Sciatic nerve (tissue), 2 donors: ENCODE results near the gene FANCC. TPM values are rescaled to one million over a fixed set of nuclear protein-coding genes. Genes with fewer than 3 reads are reported as not detected.

Experiments
- ATAC-seq: fragments of 200-7000 bp; cut with Tn5 transposase; one replicate; pipeline ENCODE4 v1.9.1; 2020; ENCODE audit warnings: mild to moderate bottlenecking, moderate library complexity
- DNase-seq: peaks from one replicate; pipeline ENCODE4 v3.0.0-alpha.2; 2020; ENCODE audit warnings: low spot score
- intact Hi-C: fragments of 100-400 bp; cut with DNase I; formaldehyde crosslinking; loops from one replicate; pipeline ENCODE4 v1.14.2; 2022
- total RNA-seq: library from RNA; stranded (reverse); fragmentation: NEBNext Ultra II Directional; extraction: Animal tissue kit (Norgen Biotek cat#: 25700); gene quantifications from one replicate; pipeline ENCODE4 v1.2.1, GENCODE V29; 2021
- donor health status: DM: no; HTN: no; CAD: no.
- donor health status: DM: no; HTN: no; CAD: no.

FANCC gene
- total RNA-seq, 1 donor from 2014 or later: 13.6 TPM

DNA sequence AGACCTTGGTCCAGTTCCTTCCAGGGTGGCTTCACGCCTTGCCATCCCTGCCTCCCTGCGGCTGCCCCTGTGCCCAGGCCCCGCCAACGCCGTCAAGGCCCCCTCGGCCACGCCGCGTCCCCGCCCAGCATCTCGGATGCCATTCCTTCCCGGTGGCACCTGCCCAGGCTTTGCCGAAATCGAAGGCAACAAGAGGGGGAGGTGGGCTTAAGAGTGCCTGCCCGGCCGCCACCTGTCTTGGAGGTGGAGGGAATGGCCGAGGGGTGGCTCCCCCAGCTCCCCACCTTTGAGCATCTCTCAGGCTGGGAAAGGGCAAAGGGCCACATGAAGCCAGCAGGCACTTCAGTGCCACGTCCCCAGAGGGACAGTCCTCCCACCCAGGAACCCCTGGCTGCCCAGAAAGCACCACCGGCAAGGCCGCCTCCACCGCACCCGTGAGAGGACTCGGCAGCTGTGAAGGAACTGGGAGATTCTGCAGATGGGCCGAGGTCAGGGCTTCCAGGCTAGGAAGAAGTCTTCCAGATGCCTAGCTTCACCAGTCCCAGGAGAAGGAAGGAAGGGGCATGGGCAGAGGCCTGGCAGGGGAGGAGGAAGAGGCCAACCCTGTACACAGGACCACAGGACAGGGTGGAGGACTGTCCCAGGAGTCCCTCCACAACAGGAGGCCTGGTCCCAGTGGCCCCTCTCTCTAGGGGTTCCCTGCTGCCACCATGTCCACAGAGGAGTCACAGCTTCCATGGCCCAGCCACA, 218.0 kb downstream of the FANCC start:
- DNase-seq (no peak), ATAC-seq (no peak)
- intact Hi-C loops: loop anchor here (10.0 kb wide), 1 partner anchor 305 kb away; no protein-coding TSS in a partner anchor

DNA sequence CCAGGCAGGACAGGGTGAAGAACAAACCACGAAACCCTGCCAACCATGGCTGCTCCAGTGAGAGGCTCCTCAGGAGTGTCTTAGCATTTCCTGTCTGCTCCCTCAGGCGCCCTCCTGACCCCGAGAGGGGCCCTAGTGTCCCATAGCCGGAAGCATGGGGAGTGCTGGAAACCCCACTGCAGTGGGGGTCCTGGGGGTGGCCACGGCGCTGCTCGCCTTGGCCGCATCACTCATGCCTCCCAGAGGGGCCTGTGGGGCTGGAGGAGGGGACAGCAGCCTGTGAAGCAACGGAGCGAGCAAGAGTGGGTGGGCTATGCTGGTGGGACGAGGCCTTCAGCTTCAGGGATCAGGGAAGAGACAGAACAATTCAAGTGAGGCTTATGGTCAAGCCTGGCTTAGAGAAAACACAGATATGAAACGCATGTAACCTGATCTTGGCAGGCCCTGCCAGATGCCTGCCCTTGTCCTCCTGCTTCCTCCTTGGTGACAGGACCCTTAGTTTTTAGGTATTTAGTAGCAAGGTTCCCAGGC, 219.1 kb downstream of the FANCC start:
- DNase-seq (no peak), ATAC-seq (no peak)
- intact Hi-C loops: no loop called here

DNA sequence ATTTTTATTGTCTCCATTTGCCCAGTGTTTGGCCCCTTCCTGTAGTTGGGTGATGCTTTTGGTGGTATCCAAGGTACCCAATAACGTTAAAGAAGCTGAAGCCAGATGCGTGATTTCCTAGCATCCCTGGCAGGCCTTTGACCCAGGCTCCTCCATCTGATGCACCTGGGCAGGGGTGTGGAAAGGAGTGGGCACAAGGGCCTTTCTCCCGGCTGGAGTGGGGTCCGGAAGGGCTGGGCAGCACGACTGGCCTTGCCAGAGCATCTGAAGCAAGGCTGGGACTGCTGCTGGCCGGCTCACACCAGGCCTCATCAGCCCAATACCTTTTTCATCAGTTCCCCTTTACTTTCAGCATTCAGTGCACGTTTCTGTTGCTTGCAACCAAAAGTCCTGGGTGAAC, 220.2 kb downstream of the FANCC start:
- DNase-seq: no peak
- intact Hi-C loops: no loop called here

DNA sequence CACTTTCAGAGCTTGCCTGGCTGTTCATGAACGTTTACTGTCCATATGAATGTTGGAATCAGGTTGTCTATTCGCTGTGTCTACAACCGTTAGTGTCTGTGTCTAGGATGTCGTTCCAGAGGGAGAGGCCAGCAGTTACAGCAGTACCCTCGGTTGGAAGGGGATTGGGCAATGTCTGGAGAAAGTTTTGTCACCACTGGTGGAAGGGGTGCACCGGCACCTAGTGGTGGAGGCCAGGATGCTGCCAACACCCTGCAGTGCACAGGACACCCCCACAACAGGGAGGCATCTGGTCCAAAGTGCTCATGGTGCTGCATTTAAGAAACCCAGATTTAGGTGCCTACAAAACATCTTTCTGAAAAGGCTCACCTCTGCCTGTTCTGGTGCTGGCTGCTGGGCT, 220.7 kb downstream of the FANCC start:
- DNase-seq: no peak
- intact Hi-C loops: no loop called here
- ATAC-seq: no peak

More for the DNA sequence above, 220.2 kb downstream of the FANCC start:
- no peak for ATAC-seq

DNA sequence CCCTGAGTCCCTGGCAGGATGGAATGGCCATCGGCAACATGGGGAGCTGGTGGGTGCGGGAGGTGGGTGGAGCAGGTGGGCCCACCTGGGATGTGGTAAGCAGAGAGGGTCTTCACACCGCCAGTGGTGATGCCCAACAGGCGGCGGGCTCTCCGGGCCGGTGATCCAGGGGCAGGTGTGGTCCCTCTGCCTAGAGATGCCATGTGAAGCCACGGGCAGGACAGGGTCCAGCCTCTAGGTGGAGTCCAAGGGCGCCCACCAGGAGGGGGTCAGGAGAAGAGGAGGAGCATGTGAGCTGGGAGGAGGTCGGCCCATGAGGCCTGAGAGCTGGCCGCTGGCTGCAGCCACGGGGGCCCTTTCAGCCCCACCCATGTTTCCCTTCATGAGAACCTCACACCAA, 221.1 kb downstream of the FANCC start:
- intact Hi-C loops: no loop called here
- ATAC-seq: no peak
- DNase-seq: no peak

DNA sequence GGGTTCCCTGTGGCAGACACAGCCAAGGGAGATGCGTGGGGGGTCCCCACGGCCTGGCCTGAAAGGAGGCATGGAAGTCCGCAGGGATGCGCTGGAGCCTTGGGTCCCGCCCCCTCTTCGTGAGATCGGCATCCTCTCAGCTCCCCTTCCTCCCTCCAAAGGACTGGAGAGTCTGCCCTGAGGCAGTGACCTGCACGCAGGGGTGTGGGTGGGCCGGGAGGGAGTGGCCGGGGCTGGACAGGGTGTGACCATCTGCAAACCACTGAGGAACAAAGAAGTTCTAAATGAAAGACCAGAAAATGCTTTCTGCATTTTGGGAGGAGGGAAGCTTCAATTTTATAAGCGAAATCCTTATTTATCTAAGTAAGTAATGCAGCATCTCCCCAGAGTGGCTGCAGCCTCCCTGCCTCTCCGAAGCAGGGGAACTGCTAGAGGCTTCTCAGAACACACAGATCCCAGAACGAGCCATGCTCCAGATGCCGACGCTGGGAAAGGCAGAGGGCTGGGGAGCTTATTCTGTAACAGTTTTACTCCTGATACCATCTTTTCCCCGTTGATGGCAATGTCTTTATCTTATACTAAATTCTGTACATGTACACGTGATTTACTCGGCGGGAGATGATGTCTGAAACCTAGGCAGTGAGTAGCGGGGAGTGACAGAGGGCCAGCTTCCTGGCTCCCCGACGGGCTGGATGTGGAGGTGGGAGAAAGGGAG, 221.7 kb downstream of the FANCC start:
- intact Hi-C loops: no loop called here
- ATAC-seq (no peak), DNase-seq (no peak)

DNA sequence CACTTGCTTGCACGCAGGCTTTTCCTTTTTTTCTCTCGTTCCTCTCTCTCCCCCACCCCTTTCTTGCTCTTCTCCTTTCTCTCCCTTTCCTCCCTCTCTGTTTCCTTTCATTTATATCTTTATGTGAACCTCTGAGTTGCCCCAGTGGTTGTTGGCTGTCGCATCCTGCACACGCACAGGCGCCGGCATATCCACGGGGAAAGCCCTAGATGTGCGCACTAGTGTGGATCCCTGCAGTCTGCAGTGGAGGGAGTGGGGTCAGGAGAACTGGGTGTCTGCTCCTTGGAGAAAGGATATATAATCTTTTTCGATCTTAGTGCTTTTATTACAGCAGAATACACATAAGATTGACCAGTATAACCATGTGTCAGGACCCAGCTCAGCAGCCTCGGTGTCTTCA, 223.5 kb downstream of the FANCC start:
- no peak for ATAC-seq
- intact Hi-C loops: no loop called here
- DNase-seq: no peak

DNA sequence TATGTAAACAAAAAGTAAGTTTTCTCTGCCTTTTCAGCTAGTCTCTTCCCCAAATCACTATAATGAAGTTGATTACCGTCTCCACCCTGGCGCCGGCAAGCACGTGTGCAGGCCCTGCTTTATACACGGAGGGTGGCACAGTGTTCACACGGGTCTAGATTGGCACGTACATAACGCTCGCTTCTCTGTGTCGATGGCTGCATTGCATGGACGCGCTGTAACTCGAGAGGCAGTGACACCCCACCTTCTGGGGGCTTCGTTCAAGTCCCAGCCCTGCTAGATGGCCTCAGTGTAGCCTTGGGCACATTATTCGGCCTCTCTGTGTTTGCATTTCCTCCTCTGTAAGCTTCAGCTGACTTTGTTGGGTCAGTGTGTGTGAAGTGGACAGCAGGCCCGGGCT, 223.9 kb downstream of the FANCC start:
- no peak for DNase-seq
- intact Hi-C loops: no loop called here
- no peak for ATAC-seq

DNA sequence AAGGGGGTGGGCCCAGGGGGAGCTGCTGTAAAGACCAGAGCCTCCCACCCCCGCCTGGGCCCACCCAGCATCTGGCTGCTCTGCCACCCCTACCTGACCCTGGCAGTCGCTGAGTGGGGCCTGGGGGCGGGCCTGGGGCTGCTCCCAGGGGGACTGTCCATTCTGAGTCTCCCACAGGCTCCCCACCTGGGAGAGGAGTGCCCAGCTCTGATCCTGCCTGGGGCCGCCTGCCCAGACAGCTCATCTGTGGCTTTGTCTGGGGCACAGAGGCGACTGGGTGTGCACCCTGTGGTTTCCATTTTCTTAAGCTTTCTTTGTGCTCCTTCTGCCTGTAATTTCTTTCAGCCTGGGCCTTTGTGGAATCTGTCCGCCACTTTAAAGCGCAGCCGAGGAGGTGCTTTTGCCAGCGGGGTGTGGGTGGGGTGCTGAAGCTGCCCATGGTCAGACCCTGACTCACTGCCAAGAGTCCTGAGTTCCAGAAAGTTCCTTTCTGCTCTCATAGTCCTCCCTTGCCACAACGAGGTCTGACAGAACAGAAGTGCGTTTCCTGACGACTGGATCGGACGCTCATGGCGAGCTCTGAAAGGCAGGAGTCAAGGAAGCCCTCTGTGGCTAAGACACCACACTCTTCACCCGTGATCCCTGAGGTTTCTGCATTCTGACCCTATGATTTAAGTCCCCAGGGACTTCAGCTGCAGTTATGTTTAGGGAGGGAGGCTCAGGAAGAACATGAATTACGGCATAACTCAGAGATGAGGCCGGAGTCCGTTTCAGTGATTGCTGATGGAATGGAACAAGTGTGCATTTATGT, 225.0 kb downstream of the FANCC start:
- ATAC-seq (peak; percentile 51), DNase-seq (peak; percentile 77)
- intact Hi-C loops: no loop called here

DNA sequence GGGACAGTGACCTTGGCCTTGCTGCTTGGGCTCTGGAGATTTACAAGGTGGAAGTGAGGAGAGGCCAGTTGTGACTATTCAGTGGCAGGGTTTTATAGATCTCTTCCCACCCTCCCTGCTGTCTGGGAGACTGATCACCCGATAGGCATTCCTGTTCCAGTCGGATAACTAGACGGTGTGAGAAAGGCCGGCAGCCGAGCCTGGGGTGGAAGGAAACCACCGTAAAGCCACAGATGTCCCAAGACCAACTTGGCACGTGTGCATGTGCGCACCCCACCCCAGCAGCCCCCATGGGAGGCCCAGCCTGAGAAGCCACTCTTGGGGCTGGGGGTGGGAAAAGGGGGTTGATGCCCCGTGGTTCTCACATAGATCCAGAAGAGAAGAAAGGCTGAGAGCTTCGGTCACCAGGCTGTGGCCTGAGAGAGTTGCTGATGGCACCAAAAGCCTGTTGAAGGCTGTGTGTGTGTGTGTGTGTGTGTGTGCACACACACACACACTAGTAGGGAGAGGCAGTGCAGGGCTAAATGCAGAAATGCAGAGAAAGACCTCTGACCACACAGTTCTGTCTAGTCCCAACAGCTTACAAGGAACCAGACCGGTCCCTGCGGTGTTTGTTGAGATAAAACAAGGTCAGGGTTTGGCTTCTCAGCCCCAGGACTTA, 225.8 kb downstream of the FANCC start:
- DNase-seq (peak; percentile 69), ATAC-seq (peak; percentile 57)
- intact Hi-C loops: no loop called here

DNA sequence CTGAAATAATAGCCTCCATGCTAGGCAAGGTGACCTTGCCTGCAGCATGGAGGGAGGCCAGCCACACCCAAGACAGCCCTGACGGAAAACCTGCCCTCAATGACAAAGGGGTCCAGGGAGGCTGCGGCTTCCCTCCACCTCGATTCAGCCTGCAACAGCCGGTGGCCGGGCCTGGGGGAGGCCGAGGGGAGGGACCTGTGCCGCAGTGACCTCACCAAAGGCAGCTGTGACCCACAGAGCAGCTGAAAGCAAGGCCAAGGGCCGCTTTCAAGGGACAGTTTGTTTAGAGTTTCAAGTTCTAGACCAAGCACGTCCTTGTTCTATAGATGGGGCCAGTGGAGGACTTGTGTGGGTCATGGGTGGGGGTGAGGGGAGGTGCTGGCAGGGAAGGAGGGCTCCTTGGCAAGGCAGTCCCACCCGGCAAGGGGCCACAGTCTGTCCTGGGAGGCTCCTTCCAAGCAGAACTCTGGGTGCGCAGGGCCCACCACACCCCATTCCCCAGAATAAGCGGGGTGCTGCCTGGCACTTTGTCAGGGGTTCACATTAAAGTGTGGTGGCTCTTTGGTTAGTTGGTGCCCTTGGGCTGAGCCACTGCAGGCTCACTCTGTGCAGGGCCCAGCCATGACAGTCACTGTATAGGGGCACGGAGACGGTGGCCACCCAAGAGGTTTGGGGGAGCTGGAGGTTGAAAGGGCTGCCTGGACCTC, 226.5 kb downstream of the FANCC start:
- peak; percentile 1 for ATAC-seq
- intact Hi-C loops: no loop called here
- DNase-seq: peak; percentile 66

DNA sequence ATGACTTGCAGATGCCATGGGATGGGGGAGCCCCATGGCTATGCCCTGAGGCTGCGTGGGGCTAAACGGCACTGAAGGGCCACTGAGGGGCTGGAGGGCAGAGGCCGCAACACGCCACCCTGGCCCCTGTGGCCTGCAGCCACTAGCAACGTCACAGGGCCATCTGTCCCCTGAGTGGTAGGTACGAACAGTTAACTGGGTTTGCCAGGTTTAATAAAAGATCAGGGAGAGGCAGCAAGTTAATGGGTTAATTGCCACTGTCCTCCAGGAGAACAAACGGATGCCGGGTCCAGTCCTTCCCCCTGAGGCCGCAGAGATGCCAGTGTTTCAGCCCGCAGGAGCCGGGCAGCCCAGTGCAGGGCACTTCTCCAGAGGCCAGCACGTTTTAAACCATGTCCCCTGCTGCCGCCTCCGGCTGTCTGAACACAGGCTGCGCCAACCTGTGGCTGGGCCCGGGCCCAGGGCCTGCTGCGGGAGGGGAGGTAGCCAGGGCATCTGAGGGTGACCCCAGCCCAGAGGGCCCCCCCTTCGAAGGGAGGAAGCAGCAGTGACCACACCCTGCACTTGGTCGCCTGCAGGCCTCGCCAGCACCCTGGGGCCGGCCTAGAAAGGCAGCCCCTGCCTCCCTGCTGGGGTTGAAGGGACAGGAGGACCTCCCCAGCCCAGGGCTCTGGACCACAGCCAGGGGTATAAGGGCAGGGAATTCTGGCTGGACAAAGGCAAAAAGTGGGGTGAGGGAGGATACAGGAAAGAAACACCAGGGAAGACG, 227.3 kb downstream of the FANCC start:
- intact Hi-C loops: no loop called here
- DNase-seq (peak; percentile 67), ATAC-seq (peak; percentile 19)

DNA sequence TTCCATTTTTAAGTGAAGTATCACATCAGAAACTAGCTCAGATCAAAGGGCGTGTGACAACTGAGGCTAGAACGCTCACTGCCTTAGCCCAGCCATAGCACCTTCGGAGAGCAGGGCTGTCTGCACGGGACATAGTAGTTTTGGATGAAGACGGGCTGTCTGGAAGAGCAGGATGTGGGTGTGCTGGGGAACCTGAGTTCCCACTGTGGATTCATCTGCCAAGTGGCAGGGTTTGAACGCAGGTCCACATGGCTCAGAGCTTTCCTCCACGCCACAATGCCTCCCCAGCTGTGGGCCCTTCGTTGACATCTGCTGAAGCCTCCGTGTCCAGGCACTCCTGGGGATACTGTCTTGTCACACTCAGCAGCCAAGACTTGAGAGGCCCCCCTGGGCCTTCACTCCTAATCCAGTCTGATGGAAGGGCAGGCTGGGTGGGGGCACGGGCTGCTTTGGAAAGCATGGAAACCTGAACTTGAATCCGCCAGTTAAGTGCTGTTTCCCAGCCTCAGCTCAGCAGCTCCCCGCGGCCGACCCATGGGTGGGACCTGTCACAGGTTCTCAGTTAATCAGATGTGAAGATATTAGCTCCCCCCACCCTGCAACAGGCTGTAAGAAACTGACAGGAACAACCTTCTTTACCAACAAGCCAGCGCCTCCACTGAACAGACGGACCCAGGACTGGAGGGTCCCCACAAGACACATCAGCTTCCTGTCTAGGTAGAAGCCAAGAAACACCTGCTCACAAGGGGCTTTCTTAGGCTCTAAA, 228.1 kb downstream of the FANCC start:
- intact Hi-C loops: no loop called here
- peak; percentile 62 for DNase-seq
- ATAC-seq: no peak

DNA sequence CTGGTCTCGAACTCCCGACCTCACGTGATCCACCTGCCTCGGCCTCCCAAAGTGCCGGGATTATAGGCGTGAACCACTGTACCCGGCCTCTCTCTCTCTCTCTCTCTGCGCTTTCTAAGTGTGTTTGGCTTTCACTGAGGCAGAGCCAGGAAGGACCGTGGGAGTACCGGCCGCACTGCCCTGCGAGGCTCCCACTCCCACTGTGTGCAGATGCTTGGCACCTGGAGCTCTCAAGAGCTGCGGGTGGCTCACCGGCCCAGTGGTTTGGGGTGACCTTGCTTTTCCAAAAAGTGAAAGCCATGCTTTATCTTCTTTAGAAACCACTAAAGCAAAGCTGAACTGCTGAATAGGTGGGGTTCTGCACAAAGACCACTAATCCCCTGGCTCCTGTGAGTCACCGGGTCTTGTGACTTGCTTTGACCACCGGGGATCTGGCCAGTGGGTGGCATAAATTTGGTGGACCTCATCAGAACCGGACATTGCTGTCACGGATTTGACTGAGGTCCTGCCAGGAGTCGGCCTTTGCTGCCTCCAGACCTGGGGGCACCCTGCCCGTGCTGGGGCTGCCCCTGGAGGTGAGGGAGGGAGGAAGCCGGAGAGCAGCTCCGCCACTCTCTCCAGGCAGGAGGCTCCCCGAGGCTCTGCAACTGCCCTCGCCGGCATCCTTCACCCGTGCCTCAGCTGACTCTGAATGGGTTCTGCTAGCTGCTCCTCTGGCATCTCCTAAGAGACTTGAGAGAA, 228.9 kb downstream of the FANCC start:
- peak; percentile 57 for DNase-seq
- intact Hi-C loops: no loop called here

DNA sequence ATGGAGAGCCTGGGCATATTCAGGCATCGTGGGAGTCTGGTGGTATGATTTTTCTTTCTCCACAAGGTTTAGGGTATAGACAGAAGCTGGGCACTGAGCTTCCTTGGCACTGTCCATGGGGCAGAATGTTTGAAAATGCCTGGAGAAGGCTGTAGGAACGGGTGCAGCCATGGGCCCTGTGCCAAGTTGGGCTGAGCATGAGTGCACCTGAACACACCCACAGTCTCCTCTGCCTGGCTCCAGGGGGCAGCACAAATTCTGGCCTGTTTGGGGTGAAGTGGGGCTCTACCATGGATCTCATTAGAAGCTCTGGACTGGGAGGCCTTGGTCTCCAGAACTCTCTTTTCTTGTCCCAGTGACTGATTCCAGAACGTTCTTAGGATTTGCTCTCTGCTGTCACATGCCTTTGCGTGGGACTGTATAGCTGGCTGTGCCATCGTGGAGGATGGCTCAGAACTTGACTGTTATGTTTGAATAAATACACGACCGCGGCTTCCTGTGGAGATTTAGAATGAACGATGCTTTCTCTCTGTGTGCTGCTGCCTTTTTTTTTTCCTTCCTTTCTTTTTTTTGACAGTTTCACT, 229.8 kb downstream of the FANCC start:
- DNase-seq: peak; percentile 62
- no peak for ATAC-seq
- intact Hi-C loops: no loop called here

More for the DNA sequence above, 228.9 kb downstream of the FANCC start:
- no peak for ATAC-seq

DNA sequence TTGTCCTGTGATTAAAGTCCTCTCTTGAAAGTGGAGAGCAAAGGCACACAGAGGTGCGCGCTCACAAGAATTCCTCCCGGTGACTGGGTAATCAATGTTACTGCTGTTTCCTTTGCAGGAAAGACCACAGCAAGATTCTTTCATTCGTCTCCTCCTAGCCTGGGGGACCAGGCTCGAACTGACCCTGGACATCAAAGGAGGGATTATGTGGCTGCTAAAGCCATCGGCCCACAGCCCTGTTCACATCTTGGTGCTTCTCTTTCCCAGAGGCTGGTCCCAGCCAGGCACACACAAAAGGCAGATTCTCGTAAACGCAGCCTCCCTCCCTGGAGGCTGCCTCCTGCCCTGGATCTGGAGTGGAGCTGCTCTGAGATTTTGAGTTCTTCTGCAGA, 230.9 kb downstream of the FANCC start:
- DNase-seq (peak; percentile 47), ATAC-seq (no peak)
- intact Hi-C loops: no loop called here
